HepG2 (cell line): ENCODE results near the gene BMAL1. TPM values are rescaled to one million over a fixed set of nuclear protein-coding genes. Genes with fewer than 3 reads are reported as not detected.
"Not testable (repeated sequence)": the region's sequence is repeated elsewhere in the genome, so short reads cannot be mapped to it uniquely, and the experiment has no call there.

ENCODE experiments used
- ATAC-seq: fragments of 200-7000 bp; cut with Tn5 transposase; 3 replicates; pipeline ENCODE4 v1.9.1; 2020; ENCODE audit warnings: mild to moderate bottlenecking, moderate library complexity
- BruUV-seq: library from RNA; stranded (reverse); fragments of 400-500 nt; replicated peaks from 2 replicates; lab custom pipeline; 2021; lab: Mats Ljungman, UMichigan
- CTCF ChIA-PET: fragments of 300-600 bp; formaldehyde crosslinking; extraction: SDS; loops from one replicate; lab custom pipeline; 2021; ENCODE audit warnings: low total read pairs, inconsistent platforms, low intra/inter-chr PET ratio; lab: Yijun Ruan, JAX
- POLR2A ChIA-PET: fragments of 350-600 bp; sonication (Branson Sonifier 250); formaldehyde crosslinking; loops from one replicate; lab custom pipeline; 2020; ENCODE audit warnings: antibody characterized with exemption, inconsistent platforms; lab: Yijun Ruan, JAX
- DNase-seq: peaks from one replicate; pipeline ENCODE4 v3.0.0-alpha.2; 2015; ENCODE audit warnings: low spot score
- FAIRE-seq: peaks from 3 replicates; lab custom pipeline; 2011; peaks lifted over from hg19 to GRCh38; lab: Jason Lieb, UNC
- H2AFZ ChIP-seq: one replicate; pipeline ENCODE4 v1.6.1; 2011; ENCODE audit warnings: low read length, inconsistent platforms
- H3K27ac ChIP-seq: fragments of 300-600 bp; 3 replicates; pipeline ENCODE4 v1.8.0; 2011; ENCODE audit warnings: mixed run types, mild to moderate bottlenecking, mixed read lengths, low read length, inconsistent platforms; ENCODE audit not compliant: insufficient read depth; ENCODE audit errors: extremely low read length
- H3K27me3 ChIP-seq, 2 experiments: fragments of 200-600 bp in 1 of 2; 2 replicates in 1 of 2; 3 replicates in 1 of 2; pipeline versions ENCODE4 v1.6.0 to v1.8.0; 2011; ENCODE audit warnings: low read length in 2 of 2, mild to moderate bottlenecking in 2 of 2, moderate library complexity in 2 of 2, inconsistent platforms in 1 of 2; ENCODE audit not compliant: insufficient read depth in 2 of 2, control insufficient read depth in 1 of 2
- H3K36me3 ChIP-seq, 2 experiments: fragments of 200-600 bp in 1 of 2; replicated peaks in 1 of 2; 2 replicates in 1 of 2; 3 replicates in 1 of 2; pipeline versions ENCODE4 v1.5.1 to v1.8.0; 2011; ENCODE audit warnings: low read length in 2 of 2, inconsistent platforms in 1 of 2; ENCODE audit not compliant: insufficient read depth in 2 of 2, control insufficient read depth in 1 of 2
- H3K4me1 ChIP-seq: 2 replicates; pipeline ENCODE4 v1.5.1; 2012; ENCODE audit warnings: low read length, inconsistent platforms; ENCODE audit not compliant: insufficient read depth
- H3K4me2 ChIP-seq: 2 replicates; pipeline ENCODE4 v1.6.0; 2011; ENCODE audit warnings: low read depth, low read length, inconsistent platforms
- H3K4me3 ChIP-seq, 3 experiments: fragments of 200-600 bp in 1 of 3; sonication (generic), shearing (Covaris generic) in 1 of 3; replicated peaks in 1 of 3; 2 replicates each; pipeline ENCODE4 v1.5.1; 2011 to 2016; ENCODE audit warnings: low read length in 3 of 3, inconsistent platforms in 2 of 3, low read depth in 2 of 3, mild to moderate bottlenecking in 2 of 3, control low read depth in 1 of 3, mixed read lengths in 1 of 3; ENCODE audit not compliant: insufficient read depth in 1 of 3
- H3K79me2 ChIP-seq: one replicate; pipeline ENCODE4 v1.6.1; 2011; ENCODE audit warnings: low read length, inconsistent platforms; ENCODE audit not compliant: insufficient read depth
- H3K9ac ChIP-seq: 2 replicates; pipeline ENCODE4 v1.6.0; 2011; ENCODE audit warnings: mild to moderate bottlenecking, low read depth, low read length, inconsistent platforms; ENCODE audit not compliant: insufficient read depth
- H3K9me3 ChIP-seq: 2 replicates; pipeline ENCODE4 v1.5.1; 2012; ENCODE audit warnings: mild to moderate bottlenecking, low read length
- H4K20me1 ChIP-seq: 2 replicates; pipeline ENCODE4 v1.6.0; 2011; ENCODE audit warnings: inconsistent platforms, mild to moderate bottlenecking, low read length, moderate library complexity; ENCODE audit not compliant: insufficient read depth
- AGO2 ChIP-seq: fragments of 200-400 bp; formaldehyde crosslinking; optimal IDR thresholded peaks from 2 replicates; pipeline ENCODE3; 2017; ENCODE audit warnings: mild to moderate bottlenecking, low read depth, low read length, moderate library complexity
- FOXJ3 ChIP-seq: sonication (generic); formaldehyde crosslinking; IDR thresholded peaks from 2 replicates; pipeline ENCODE4 v1.4.0; 2020; ENCODE audit warnings: missing genetic modification reagents, mild to moderate bottlenecking, borderline replicate concordance
- MEIS2 ChIP-seq: sonication (generic); formaldehyde crosslinking; IDR thresholded peaks from 2 replicates; pipeline ENCODE4 v1.9.0; 2021; ENCODE audit warnings: mild to moderate bottlenecking, missing genetic modification reagents
- NR2C2 ChIP-seq: sonication (generic); formaldehyde crosslinking; IDR thresholded peaks from 2 replicates; pipeline ENCODE4 v1.4.0; 2020; ENCODE audit warnings: missing genetic modification reagents, mild to moderate bottlenecking, moderate library complexity, borderline replicate concordance
- TSC22D2 ChIP-seq: sonication (generic); formaldehyde crosslinking; IDR thresholded peaks from 2 replicates; pipeline ENCODE4 v1.5.1; 2020; ENCODE audit warnings: missing genetic modification reagents, mild to moderate bottlenecking, borderline replicate concordance
- WGBS: methylation state at CpG from one replicate; pipeline ENCODE4 v1.1.6; 2017; ENCODE audit warnings: low lambda C conversion rate; 5-methylcytosine and 5-hydroxymethylcytosine counted together
- in situ Hi-C: cut with HindIII; loops from 2 replicates; pipeline ENCODE4 v1.10.0; 2017; ENCODE audit warnings: low pct_unique_long_range_greater_than_20kb; ENCODE audit not compliant: extremely low pct_ligation_motif_present
- intact Hi-C: fragments of 100-400 bp; cut with micrococcal nuclease; formaldehyde crosslinking; loops from one replicate; pipeline ENCODE4 v1.10.0; 2022; ENCODE audit not compliant: unreplicated experiment
- polyA plus RNA-seq, 8 experiments: library from polyadenylated mRNA; depleted of rRNA in 3 of 8; stranded (reverse) in 7 of 8; unstranded in 1 of 8; fragments of >200 nt; fragmentation: Illumina TruSeq in 4 of 8; extraction: Trizol in 4 of 8; gene quantifications; 2 replicates each; pipeline versions ENCODE4 v1.2.1 to v1.2.3, GENCODE V29; 2011 to 2016; ENCODE audit warnings: low read depth in 4 of 8, missing spikeins in 1 of 8, mixed read lengths in 1 of 8; ENCODE audit not compliant: insufficient read depth in 1 of 8
- total RNA-seq, 5 experiments: library from RNA; depleted of rRNA; stranded (reverse); fragments of >200 nt; fragmentation: Illumina TruSeq; extraction: Trizol; gene quantifications; 2 replicates each; pipeline ENCODE4 v1.2.3, GENCODE V29; 2016; ENCODE audit warnings: low read depth in 1 of 5
- TF ChIP-seq, protein P1 (sequence below): sonication (generic); formaldehyde crosslinking; IDR thresholded peaks from 2 replicates; pipeline ENCODE4 v1.4.0; 2020; ENCODE audit warnings: missing genetic modification reagents
- TF ChIP-seq, protein P2 (sequence below): sonication (generic); formaldehyde crosslinking; IDR thresholded peaks from 2 replicates; pipeline ENCODE4 v1.4.0; 2020; ENCODE audit warnings: missing genetic modification reagents

The BMAL1 gene
- total and polyA plus RNA-seq, 2 of the 13 experiments (the other 11 are each of a cell fraction or from before 2014, with no cell fraction given), result 4.5 to 4.8 TPM

DNA sequence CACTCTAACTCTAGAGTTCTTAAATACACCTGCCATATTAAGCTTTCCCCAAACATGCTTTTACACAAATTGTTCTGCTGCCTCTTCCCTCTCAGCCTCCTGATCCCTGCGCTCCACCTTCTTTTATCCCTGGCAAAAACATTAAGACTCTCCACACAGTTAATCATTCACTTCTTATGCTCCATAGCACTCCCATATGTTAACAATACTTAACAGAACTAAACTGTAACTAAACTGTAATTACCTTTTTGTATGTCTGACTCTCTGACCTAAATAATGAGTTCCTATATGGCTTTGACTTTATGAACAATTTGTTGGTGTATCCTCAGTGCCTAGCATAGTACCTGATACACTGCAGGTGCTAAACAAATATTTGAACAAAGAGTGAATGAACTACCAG lies 113.6 kb downstream of the BMAL1 start:
- H3K4me2 ChIP-seq, result no peak overlapping the region
- CTCF ChIA-PET, result no interaction called here
- H3K36me3 ChIP-seq, result peaks cover 6 to 9% of the 10 kb centered on the region in 2 experiments; a peak in 4 of 5 replicates
- no peaks in the 10 kb centered on the region for H4K20me1 ChIP-seq
- FAIRE-seq (no peak), ATAC-seq (no peak), DNase-seq (no peak)
- H3K27me3 ChIP-seq, result no peaks in the 10 kb centered on the region
- no TSS peak for BruUV-seq
- intact Hi-C loops, result no loop called here
- no peaks in the 10 kb centered on the region for H3K9me3 ChIP-seq
- in situ Hi-C loops, result no loop called here
- TF ChIP-seq, protein P1, sequence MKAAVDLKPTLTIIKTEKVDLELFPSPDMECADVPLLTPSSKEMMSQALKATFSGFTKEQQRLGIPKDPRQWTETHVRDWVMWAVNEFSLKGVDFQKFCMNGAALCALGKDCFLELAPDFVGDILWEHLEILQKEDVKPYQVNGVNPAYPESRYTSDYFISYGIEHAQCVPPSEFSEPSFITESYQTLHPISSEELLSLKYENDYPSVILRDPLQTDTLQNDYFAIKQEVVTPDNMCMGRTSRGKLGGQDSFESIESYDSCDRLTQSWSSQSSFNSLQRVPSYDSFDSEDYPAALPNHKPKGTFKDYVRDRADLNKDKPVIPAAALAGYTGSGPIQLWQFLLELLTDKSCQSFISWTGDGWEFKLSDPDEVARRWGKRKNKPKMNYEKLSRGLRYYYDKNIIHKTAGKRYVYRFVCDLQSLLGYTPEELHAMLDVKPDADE (CRISPR knock-in tag), result no peak
- TF ChIP-seq, protein P2, sequence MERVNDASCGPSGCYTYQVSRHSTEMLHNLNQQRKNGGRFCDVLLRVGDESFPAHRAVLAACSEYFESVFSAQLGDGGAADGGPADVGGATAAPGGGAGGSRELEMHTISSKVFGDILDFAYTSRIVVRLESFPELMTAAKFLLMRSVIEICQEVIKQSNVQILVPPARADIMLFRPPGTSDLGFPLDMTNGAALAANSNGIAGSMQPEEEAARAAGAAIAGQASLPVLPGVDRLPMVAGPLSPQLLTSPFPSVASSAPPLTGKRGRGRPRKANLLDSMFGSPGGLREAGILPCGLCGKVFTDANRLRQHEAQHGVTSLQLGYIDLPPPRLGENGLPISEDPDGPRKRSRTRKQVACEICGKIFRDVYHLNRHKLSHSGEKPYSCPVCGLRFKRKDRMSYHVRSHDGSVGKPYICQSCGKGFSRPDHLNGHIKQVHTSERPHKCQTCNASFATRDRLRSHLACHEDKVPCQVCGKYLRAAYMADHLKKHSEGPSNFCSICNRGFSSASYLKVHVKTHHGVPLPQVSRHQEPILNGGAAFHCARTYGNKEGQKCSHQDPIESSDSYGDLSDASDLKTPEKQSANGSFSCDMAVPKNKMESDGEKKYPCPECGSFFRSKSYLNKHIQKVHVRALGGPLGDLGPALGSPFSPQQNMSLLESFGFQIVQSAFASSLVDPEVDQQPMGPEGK, result no peak
- TF ChIP-seq FOXJ3 (CRISPR knock-in tag), result no peak
- TF ChIP-seq TSC22D2 (CRISPR knock-in tag), result no peak
- TF ChIP-seq NR2C2, result no peak
- TF ChIP-seq AGO2, result no peak
- no peak for TF ChIP-seq MEIS2 (CRISPR knock-in tag)
- TF ChIP-seq, all 625 proteins: peak for 0
- H3K79me2 ChIP-seq, result no peaks in the 10 kb centered on the region
- 94% methylated on average over 1 of the region's 1 CpG for WGBS
- H3K4me1 ChIP-seq, result peaks cover 7% of the 10 kb centered on the region; the same call in 1 of the 2 replicates
- H2AFZ ChIP-seq, result no peak overlapping the region
- POLR2A ChIA-PET, result no interaction called here
- H3K4me3 ChIP-seq, result no peak overlapping the region
- no peak overlapping the region for H3K9ac ChIP-seq
- no peak overlapping the region for H3K27ac ChIP-seq

DNA sequence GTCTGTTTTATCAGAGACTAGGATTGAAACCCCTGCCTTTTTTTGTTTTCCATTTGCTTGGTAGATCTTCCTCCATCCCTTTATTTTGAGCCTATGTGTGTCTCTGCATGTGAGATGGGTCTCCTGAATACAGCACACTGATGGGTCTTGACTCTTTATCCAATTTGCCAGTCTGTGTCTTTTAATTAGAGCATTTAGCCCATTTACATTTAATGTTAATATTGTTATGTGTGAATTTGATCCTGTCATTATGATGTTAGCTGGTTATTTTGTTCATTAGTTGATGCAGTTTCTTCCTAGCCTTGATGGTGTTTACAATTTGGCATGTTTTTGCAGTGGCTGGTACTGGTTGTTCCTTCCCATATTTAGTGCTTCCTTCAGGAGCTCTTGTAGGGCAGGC lies 120.7 kb downstream of the BMAL1 start:
- H3K36me3 ChIP-seq, H3K79me2 ChIP-seq, DNase-seq, H3K27me3 ChIP-seq, H3K27ac ChIP-seq, H3K9ac ChIP-seq, H3K4me1 ChIP-seq, H4K20me1 ChIP-seq, in situ Hi-C loops, BruUV-seq, H3K4me3 ChIP-seq, H2AFZ ChIP-seq, H3K9me3 ChIP-seq, ATAC-seq, intact Hi-C loops, CTCF ChIA-PET, POLR2A ChIA-PET, H3K4me2 ChIP-seq, FAIRE-seq: not testable (repeated sequence)
